ENCODE results near the gene YTHDC2.

YTHDC2 gene

DNA sequence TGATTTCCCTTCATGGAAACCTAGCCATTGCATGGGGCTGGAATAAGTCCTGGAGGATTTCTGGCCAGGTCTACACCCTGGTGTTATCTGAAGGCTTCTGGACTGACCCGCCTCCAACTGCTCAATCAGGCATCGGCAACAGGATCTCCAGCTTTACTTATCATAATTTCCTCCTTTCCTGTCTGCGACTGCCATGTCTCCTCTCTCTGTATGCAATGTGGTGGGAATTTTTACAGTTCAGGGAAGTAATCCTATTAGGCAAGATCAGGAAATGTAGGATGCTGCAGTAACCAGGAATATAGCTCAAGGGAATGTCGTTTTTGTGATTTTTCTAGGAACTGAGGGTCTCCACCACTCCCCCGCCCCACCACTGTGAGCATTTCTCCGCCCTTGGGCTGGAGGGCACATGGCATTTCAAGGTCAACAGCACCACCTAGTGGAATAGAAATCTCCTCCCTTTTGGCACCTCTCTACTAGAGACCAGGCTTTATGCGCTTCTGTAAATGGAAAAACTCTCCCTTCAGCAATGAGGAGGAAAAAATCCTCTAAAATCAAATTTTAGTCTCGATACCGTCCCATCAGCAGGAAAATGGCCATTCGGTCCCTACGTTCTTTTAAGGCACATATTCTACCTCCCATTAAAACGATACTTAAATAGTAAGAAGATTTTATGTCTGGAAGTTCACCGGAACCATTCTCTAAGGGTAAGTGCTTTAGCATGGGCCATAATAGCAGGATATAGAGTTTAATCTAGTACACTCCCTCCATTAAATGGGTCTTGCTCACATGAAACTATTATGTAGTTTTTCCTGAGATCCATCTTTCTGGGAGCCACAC is 93.0 kb downstream of the YTHDC2 start:
- DNase-seq = peak; percentile 16 to 35

DNA sequence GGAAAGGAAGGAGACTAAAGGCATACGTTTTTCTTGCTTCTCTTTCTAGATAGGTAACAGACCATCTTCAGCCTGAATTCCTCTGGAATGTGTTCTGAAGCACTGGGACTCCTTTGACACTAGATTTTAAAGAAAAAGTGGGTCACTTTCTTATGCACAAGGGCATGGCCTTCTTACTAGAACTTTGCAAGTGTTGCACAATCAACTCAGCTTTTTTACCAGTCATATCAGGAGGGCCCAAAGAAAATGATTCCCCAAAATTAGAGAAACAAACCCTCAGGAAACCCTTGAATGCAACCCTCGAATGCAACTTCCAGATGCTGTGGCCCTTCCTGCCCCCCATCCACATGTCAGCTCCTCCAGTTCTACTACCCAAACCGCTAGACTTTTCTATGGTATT is 93.9 kb downstream of the YTHDC2 start:
- DNase-seq = no peak

DNA sequence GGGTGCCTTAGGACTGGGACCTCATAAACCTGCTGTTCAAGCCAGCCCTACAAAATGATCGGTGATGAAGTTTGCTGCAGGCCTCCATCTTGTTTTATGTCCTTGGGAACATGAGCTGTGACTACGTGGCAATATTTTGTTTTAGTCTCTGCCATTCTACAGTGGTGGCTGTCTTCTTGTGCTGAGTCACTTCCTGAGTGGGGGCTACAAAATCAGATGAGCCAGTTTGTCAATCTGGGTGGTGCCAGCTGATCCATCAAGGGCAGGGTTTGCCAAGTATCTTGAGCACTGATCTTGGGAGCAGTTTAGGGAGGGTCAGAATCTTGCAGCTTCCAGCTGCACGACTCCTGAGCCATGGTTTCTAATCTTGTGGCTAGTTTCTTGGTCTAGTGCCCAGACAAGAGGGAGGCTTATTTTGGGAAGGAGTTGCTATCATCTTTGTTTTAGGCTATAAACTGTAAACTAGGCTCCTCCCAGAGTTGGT is 94.7 kb downstream of the YTHDC2 start:
- no peak for DNase-seq

DNA sequence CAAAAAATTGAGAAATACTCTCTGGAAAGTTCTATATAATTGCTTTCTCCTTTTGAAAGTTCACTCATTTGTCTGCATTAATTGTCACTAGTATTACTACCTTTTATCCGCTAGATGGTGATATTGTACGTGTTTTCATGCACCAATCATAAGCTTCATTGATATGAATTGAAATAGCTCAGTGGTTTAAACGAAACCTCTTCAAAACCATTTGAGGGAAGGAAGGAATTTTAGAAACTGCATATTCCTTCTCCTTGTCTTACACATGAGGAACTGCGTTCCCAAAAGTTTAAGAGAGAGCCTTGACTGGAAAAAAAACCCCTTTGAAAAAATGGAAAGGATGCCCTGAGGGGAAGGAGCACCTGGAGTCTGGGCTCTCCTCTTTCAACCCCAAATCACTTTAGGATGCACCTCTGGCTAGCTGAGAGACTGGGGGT is 98.6 kb downstream of the YTHDC2 start:
- DNase-seq = no peak

DNA sequence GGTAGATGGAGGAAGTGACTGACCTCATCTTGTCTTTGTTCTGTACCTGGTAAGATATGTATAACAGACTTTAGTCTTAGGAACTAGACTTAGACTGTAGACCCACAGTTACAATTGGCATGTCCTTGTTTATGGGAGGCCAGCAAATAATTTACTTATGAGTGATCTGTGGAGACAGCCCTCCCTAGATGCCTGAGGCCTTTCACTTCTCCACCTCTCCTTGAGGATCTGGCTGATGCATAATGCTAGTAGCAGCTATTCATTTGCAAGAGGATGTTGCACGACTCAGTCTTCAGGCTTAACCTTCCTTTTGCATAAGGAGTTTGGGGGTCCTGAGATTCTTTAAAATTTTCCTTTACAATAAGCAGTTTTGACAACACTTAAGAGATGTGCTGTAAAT is 100.7 kb downstream of the YTHDC2 start:
- DNase-seq = no peak

DNA sequence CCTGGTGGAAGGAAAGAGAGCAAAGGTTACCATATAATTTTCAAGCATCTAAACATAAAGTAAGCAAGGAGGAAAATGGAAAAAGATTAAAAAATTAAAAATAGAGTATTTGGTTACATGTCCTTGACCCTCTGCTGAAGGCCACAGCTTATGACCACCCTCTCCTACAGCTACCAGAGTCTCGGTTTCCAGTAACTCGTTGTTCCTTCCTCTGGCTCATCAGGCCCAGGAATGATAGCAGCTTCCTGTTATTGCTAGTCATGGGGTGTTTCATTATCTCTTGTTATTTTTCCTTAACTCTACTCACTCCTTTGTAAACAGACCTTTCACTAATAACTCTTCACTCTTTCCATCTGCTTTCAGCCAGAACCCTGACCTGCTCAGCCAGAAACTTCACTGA is 102.2 kb downstream of the YTHDC2 start:
- DNase-seq = no peak

DNA sequence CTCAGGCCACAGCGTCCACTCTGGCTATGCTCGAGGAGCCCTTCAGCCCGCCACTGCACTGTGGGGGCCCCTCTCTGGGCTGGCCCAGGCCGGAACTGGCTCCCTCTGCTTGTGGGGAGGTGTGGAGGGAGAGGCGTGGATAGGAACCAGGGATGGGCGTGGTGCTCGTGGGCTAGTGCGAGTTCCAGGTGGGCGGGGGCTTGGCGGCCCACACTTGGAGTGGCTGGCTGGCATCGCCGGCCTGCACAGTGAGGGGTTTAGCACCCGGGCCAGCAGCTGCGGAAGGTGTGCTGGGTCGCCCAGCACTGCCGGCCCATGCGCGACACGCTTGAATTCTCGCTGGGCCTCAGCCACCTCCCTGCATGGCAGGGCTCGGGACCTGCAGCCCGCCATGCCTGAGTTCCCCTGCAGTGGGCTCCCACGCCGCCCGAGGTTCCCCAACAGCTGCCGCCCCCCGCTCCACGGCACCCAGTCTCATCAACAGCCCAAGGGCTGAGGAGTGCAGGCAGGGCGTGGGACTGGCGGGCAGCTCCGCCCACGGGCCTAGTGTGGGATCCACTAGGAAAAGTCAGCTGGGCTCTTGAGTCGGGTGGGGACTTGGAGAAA is 103.8 kb downstream of the YTHDC2 start:
- no peak for DNase-seq

DNA sequence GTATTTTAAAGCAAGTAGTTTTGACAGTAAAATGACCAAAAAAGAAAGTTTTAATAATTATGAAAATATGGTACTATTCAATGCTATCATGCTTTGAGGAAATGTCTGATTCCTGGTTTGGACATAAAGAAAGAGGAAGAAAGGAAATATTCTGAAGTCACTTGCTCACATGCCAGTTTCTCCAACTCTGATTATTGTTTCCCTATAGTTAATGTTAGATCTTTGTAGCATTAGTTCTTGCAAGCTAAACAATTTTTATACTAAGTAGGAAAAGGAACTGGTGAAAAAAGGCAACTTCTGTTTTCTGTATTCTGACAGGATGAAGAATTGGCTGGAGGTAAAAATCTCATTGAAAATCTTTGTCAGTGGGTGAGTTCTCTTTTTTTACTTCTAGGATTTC is 119.5 kb downstream of the YTHDC2 start:
- DNase-seq = no peak

DNA sequence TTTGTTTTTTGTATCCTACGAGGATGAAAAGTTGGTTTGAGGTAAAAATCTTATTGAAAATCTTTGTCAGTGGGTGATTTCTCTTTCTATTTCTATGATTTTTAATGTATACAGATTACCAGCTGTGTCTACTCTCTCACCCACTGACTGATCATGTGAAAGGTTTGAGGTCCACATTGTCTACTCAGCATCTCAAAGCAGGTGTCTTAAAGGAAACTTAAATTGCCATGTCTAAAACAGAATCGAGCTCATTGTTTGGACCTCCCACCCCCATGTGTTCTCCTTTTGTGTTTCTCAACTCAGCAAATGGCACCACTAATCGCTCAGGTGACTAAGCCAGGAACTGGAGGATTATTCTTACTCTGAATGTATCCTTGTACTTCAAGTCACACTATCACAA is 121.5 kb downstream of the YTHDC2 start:
- no peak for DNase-seq

DNA sequence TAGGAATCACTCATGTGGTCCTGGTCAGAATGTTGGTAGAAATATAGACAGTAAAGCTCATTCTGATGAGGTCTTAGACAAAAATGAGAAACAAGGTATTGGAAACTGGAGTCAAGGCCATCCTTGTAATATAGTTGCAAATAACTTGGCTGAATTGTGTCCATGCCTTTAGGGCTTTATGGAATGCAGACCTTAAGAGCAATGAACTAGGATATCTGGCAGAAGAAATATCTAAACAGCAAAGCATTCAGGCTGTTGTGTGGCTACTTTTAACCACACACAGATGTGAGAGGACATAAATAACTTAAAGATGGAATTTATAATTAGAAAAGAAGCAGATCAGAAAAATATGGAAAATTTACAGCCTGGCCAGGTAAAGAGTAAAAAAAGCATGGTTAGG is 128.2 kb downstream of the YTHDC2 start:
- no peak for DNase-seq
